Nephron progenitor cell (in vitro differentiated cells): ENCODE data around the gene TSPAN8.
"Not testable (repeated sequence)": the region's sequence is repeated elsewhere in the genome, so short reads cannot be mapped to it uniquely, and the experiment has no call there.

Source experiments
- DNase-seq: peaks from one replicate; pipeline ENCODE4 v3.0.0; 2021
- H3K27ac Mint-ChIP-seq: 2 replicates; pipeline ENCODE4 v1.8.0; 2021; ENCODE audit warnings: mild to moderate bottlenecking, moderate library complexity, mixed read lengths
- H3K27me3 Mint-ChIP-seq: 2 replicates; pipeline ENCODE4 v1.8.0; 2021; ENCODE audit warnings: mild to moderate bottlenecking, low read depth, mixed read lengths; ENCODE audit not compliant: poor library complexity
- H3K36me3 Mint-ChIP-seq: 2 replicates; pipeline ENCODE4 v1.8.0; 2021; ENCODE audit warnings: low read depth, mixed read lengths
- H3K4me1 Mint-ChIP-seq: 2 replicates; pipeline ENCODE4 v1.8.0; 2021; ENCODE audit warnings: mixed read lengths
- H3K4me3 Mint-ChIP-seq: 2 replicates; pipeline ENCODE4 v1.8.0; 2021; ENCODE audit warnings: mild to moderate bottlenecking, moderate library complexity, mixed read lengths
- H3K9me3 Mint-ChIP-seq: 2 replicates; pipeline ENCODE4 v1.8.0; 2021; ENCODE audit warnings: mild to moderate bottlenecking, moderate library complexity, mixed read lengths
- TF ChIP-seq, protein P1 (sequence below): fragments of 200-600 bp; sonication (generic); IDR thresholded peaks from 2 replicates; pipeline ENCODE4 v1.5.0; 2021; ENCODE audit warnings: antibody characterized with exemption

The TSPAN8 gene

DNA sequence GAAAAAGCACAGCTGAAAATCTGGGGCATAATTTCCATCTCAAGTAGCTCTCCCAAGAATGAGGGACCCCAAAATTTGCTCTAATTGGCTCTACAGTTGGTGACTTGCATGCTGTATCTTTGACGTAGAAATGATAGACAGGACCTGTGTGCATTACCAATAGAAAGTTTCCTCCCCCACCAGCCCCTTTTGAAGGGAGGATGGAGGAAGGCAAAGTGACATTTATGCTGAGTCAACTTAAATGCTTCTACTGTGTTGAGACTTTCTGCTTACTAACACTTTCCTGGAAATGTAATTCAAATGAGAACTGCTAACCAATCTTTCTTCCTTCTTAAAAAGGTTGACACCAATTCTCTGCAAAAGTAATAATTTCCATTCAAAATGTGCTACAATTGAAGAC, 31.9 kb downstream of the TSPAN8 start:
- no peaks in the 10 kb centered on the region for H3K36me3 Mint-ChIP-seq
- no peaks in the 10 kb centered on the region for H3K27me3 Mint-ChIP-seq
- no peaks in the 10 kb centered on the region for H3K4me1 Mint-ChIP-seq
- no peak overlapping the region for H3K27ac Mint-ChIP-seq
- no peaks in the 10 kb centered on the region for H3K9me3 Mint-ChIP-seq
- H3K4me3 Mint-ChIP-seq = no peak overlapping the region
- TF ChIP-seq, protein P1, sequence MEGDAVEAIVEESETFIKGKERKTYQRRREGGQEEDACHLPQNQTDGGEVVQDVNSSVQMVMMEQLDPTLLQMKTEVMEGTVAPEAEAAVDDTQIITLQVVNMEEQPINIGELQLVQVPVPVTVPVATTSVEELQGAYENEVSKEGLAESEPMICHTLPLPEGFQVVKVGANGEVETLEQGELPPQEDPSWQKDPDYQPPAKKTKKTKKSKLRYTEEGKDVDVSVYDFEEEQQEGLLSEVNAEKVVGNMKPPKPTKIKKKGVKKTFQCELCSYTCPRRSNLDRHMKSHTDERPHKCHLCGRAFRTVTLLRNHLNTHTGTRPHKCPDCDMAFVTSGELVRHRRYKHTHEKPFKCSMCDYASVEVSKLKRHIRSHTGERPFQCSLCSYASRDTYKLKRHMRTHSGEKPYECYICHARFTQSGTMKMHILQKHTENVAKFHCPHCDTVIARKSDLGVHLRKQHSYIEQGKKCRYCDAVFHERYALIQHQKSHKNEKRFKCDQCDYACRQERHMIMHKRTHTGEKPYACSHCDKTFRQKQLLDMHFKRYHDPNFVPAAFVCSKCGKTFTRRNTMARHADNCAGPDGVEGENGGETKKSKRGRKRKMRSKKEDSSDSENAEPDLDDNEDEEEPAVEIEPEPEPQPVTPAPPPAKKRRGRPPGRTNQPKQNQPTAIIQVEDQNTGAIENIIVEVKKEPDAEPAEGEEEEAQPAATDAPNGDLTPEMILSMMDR = no peak
- DNase-seq = no peak

- H3K27me3 Mint-ChIP-seq = no peaks in the 10 kb centered on the region
- TF ChIP-seq, protein P1 = no peak
- H3K9me3 Mint-ChIP-seq = no peaks in the 10 kb centered on the region
- H3K4me3 Mint-ChIP-seq = no peak overlapping the region
- DNase-seq = no peak
- no peak overlapping the region for H3K27ac Mint-ChIP-seq
- no peaks in the 10 kb centered on the region for H3K36me3 Mint-ChIP-seq
- H3K4me1 Mint-ChIP-seq = no peaks in the 10 kb centered on the region
Measured at GRCh38 chr12:71125515-71125914, 32.3 kb downstream of the TSPAN8 start.

- peak overlapping the region; percentile 27 for H3K27ac Mint-ChIP-seq
- no peak overlapping the region for H3K4me3 Mint-ChIP-seq
- no peaks in the 10 kb centered on the region for H3K27me3 Mint-ChIP-seq
- H3K4me1 Mint-ChIP-seq = no peaks in the 10 kb centered on the region
- no peak for DNase-seq
- no peaks in the 10 kb centered on the region for H3K36me3 Mint-ChIP-seq
- no peaks in the 10 kb centered on the region for H3K9me3 Mint-ChIP-seq
- TF ChIP-seq, protein P1 = no peak
Measured at GRCh38 chr12:71124835-71125460, 32.9 kb downstream of the TSPAN8 start.

- not testable (repeated sequence) for H3K4me1 Mint-ChIP-seq, H3K4me3 Mint-ChIP-seq, DNase-seq, H3K27me3 Mint-ChIP-seq, H3K27ac Mint-ChIP-seq
- H3K9me3 Mint-ChIP-seq = peaks cover 49% of the 10 kb centered on the region
- peaks cover 23% of the 10 kb centered on the region for H3K36me3 Mint-ChIP-seq
Measured at GRCh38 chr12:71113148-71113547, 44.7 kb downstream of the TSPAN8 start.

DNA sequence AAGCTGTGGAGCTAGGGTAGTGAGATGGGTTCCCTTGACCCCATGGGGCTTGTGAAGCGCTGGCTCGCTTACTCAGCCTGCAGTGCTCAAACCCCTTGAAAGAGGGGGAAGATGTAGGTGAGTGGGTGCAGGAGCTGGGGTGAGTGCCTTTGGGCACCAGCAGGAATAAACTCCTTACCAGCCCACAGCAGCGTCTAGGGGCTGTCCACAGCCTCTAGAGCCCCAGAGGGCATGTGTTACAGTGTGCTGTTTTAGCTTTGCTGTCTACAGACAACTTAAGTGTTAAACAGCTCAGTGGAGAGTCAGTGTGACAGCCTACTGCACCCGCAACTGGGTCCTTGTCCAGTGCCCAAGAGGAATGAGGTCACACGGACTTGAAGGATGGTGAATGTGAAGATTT, 48.0 kb downstream of the TSPAN8 start:
- H3K27ac Mint-ChIP-seq = no peak overlapping the region
- H3K36me3 Mint-ChIP-seq = peaks cover 20% of the 10 kb centered on the region
- TF ChIP-seq, protein P1 = no peak
- peaks cover 44% of the 10 kb centered on the region for H3K9me3 Mint-ChIP-seq
- peaks cover 2% of the 10 kb centered on the region for H3K27me3 Mint-ChIP-seq
- no peak overlapping the region for H3K4me3 Mint-ChIP-seq
- no peak for DNase-seq
- no peaks in the 10 kb centered on the region for H3K4me1 Mint-ChIP-seq

DNA sequence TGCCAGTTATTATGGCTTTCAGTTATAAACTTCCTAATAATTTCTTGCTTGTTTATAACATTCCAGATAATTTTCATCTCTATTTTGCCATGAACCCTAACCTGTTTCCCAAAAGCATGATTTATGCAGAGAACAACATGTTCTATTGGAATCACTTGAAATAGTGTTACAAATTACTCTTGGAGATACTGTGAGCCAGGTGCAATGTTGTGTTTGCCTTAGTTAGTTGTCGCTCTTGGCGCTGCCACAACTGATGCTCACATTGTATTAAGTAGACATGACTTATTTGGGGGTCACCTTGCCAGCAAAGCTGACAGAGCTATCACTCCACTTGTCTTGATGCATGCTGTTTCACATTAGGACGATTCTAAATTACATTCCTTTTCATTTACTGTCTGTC, 49.4 kb downstream of the TSPAN8 start:
- no peak overlapping the region for H3K4me3 Mint-ChIP-seq
- H3K4me1 Mint-ChIP-seq = no peaks in the 10 kb centered on the region
- H3K27me3 Mint-ChIP-seq = peaks cover 2% of the 10 kb centered on the region
- H3K9me3 Mint-ChIP-seq = peaks cover 46% of the 10 kb centered on the region
- DNase-seq = no peak
- TF ChIP-seq, protein P1 = no peak
- H3K36me3 Mint-ChIP-seq = peaks cover 23% of the 10 kb centered on the region
- H3K27ac Mint-ChIP-seq = no peak overlapping the region
